HL-60/S4 treated with retinoic acid at 250 ng/mL for 4 days and 3 days (cell line): ENCODE measurements around the gene RERE.
"Not testable (repeated sequence)": the region's sequence is repeated elsewhere in the genome, so short reads cannot be mapped to it uniquely, and the experiment has no call there.

Source experiments
- in situ Hi-C: fragments of 300-500 bp; cut with MboI; formaldehyde crosslinking; loops from 2 replicates; pipeline ENCODE4 v1.7.0; 2022; ENCODE audit warnings: low sequenced_read_pairs

RERE gene

DNA sequence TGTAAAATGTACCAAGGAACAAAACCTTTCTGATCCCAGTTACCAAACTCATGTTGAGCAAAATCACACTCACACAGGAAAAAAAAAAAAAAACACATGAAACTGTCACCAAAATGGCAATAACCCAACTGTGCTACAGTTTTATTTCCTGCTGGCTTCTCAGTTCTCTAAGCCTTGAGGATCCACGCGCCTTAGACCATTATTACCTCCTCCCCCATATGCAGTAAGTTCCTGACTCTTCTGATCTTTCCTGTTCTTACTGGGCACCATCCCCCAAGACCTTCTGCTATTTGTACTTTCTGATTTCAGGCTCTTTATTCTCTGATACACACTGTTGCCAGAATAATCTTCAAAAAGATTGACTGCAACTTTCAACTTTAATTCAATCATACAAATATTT, 419.9 kb downstream of the RERE start:
- in situ Hi-C loops, result no loop called here

DNA sequence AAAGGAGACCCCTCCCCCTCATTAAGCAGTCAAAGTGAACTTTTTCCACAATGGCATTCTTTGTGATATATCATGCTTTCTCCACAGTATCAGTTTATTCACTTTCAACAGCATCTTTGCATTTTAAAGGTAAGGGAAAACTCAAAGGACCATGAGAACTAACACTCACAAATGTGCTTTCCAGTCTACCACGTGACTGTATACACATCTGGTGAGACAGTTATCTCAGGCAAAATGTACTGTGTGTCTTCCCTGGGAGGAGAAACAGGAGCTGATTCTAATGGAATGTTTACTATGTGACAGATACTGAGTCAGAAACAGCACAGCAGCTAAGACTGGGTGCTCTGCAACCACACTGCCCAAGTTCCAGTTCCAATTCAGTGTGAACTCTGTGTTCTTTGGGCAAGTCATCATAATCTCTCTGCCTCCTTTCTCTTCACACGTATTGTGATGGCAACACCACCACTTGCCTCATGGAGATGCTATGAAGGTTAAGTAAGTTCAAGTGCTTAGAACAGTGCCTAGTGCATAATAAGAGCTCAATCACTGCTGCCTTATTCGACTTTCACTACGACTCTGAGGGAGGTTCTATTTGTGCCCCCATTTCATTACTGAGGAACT, 420.5 kb downstream of the RERE start:
- in situ Hi-C loops, result no loop called here

DNA sequence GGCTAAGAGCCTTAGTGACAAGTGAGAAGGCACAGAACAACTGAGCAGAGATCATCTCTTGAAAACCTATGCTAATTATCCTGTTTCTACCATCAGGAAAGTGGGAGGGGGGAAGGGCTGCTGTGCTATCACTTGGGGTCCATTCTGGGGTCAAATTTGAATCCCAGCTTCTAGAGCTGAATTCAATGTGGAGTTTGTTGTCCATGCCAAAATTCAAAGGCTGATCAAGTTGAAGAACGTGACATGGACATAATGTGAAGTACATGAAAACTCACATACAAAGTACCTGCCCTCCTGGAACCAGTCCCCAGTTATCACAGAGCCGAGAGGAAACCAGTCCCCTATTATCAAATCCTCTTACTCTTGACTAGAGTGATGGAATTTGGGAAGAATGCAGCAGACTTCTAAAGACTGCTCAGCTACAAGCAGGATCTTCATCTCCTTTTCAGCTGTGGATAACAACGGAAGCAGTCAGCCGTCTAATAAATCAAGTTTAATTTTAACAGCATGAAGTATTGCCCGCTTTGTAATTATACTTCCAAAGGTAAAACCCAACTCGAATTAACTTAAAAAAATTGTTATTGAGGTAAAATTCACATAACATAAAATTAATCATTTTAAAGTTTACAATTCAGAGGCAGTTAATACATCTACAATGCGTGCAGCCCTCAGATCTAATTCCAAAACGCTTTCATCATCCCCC, 421.2 kb downstream of the RERE start:
- in situ Hi-C loops, result no loop called here

DNA sequence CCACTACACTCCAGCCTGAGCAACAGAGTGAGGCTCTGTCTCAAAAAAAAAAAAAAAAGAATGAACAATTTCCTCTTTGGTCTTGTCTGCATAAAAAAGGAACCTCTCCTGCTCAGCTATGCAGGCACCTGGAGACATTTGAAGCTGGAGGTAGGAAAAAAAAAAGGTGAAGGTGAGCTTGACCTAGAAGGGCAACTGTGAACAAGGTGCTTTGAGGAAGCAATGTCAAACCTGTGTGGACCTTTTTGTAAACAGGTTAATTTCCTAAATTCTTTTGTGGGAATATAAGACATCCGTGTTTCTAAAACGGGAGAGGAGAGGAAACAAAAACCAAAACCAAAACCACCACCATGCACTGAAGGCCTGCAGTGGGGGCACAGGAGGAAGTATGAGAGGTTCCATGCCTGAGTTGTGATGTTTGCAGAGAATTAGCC, 422.0 kb downstream of the RERE start:
- in situ Hi-C loops, result no loop called here

DNA sequence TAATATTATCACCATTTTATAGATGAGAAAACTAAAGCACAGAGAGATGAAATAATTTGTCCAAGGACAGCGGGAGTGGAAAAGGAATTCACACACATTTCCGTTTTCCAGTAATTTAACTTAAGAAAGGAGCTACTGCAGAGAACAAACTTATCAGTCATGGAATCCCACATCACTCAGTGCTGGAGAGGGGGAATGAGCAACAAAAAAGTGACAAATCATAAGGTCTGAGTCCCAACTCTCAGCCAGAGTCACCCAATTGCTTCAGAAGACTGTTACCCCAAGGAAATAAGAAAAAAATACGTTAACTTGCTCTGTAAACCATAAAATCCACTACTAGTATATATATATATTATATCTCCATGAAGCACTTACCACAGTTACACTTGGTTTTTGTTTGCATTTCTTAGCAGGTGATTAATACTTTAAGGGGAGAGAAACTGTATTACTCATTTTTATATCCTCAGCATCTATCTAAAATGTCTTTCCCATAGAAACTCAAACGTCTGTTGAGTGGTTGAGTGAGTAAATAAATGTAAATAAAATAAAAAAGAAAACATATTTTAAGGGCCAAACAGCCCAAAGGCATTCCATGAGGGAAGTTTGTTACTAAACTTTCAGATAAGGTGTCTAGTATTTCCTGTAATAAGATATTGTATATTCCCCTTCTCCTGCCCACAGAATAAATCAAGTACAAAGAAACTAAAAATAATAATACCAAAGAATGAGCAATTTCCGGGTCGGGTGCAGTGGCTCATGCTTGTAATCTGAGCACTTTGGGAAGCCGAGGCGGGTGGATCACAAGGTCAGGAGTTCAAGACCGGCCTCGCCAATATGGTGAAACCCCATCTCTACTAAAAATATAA, 422.8 kb downstream of the RERE start:
- in situ Hi-C loops, result no loop called here

DNA sequence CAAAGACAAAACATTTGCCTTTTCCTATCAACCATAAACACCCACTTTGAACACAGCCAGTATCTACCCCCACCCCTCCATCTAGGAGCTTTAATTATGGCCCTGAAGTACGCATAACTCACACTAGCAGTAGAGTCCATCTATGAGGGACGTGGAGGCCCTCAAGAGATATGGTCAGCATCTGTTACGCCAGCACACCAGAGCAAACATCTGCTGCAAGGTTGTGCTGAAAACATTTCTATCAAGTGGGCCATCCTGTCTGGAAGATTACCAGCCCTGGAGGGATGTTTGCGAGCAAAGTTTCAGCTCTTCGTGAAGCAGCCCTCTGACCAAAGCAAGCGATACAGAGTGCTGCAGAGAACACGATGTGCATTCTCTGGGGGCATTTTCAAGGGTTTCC, 424.9 kb downstream of the RERE start:
- in situ Hi-C loops, result no loop called here

DNA sequence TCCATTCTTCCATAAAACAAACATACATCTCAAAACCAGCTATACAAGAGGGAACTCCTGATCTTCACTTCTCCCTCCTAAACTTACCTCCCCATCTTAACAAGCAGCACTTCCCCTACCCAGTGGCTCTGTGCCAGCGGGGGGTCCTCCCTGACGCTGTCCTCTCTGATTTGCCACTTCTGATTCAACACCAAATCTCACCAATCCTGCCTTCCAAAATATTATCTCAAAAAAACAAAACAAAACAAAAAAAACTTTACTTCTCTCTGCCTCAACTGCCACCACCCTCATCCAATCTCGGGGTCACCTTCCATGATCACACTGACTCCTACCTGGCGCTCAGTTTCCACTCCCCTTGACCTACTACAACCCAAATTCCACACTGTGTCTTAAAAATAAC, 426.7 kb downstream of the RERE start:
- in situ Hi-C loops, result no loop called here

DNA sequence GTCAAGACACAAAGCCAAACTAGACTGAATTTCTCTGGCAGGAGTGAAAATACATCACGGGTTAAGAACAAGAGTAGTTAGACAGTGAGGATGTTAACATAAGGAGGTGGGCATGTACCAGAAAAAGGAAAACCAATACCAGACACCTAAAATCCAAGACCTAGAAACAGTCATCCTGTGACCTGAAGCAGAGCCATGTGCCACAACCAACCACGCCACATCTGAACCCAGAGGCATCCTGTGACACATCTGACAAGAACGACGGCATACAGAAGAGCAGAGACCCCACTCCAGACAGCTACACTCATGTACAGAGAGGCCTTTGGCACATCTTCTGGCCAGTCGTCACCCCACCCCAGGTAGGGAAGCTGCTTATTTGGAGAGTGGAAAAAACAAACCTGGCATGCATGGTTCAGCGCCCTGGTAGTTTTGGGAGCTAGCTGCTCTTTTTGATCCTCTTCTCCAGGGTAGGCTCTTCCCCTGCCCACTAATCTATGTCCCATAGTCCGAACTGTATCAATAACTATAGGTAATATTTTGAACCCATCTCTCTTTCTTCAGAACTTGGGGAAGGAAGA, 427.4 kb downstream of the RERE start:
- in situ Hi-C loops, result no loop called here

DNA sequence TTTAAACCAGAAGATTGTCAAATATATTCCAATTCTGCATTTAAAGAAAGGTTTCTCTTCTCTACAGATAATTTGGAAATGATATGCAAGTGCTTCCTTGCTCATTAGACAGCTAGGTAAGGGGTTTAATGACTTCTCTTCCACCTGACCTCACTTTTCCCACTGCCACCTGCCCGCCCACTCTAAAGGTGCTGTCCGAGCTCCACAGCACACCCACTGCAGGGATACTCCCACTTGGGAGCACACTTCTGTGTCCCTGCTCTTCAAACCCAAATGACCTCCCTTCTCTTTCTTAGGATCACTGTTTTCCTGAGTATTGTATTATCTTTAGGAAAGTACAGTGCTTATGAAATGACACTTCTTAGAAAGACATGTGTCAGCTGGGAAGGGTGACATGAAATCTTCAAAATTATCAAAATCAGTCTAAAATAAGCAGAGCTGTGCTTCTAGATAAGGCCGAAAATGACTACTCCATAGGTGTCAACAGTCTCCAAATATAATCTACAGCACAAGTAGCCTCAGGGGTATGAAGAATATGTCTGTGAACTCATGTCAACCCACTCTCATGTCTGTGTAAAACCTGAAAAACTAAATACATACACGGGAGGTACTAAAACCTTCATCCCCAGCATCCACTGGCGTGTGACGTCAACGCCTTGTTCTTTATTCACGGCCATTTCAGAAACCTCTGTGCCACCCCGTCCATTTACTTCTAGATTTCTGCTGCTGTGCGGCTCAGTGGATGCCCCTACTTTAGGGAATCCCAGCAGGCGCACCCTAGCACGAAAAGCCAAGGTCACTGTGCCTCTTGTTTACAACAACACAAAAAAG, 428.5 kb downstream of the RERE start:
- in situ Hi-C loops, result no loop called here

DNA sequence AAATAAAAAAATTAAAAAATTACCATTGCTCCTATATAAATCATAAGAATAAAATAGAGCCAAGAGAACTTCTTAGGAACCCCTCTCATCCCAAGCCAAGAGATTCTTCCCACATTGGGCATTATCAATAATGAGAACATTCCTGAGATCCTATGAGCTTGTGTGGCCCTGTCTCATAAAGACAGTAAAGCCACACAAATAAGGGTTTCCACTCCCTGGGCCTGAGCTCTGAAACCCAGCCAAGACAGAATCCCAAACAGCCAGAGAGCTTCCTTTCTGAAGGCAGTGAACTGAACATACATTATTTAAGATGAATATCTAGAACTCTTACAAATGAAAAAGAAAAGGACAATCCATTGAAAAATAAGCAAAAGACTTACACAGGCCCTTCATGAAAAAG, 431.2 kb downstream of the RERE start:
- in situ Hi-C loops, result no loop called here

DNA sequence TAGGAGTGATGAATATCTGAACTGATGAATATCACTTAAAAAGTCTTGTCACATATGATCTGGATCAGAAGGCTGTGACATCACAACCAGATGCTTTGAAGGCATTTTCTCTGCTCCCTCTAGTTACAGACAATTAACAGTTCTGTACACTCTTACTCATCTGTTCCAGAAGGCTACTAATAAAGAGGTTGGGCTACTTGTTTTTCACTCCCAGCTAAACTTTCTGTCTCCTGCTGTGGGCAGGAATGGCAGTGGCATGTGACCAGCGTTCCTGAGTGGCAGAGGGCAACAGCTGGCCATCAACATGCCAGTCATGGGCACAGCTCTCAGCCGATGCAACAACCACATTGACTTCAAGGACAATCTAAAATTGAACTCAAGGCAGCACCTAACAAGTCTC, 432.9 kb downstream of the RERE start:
- in situ Hi-C loops, result no loop called here

DNA sequence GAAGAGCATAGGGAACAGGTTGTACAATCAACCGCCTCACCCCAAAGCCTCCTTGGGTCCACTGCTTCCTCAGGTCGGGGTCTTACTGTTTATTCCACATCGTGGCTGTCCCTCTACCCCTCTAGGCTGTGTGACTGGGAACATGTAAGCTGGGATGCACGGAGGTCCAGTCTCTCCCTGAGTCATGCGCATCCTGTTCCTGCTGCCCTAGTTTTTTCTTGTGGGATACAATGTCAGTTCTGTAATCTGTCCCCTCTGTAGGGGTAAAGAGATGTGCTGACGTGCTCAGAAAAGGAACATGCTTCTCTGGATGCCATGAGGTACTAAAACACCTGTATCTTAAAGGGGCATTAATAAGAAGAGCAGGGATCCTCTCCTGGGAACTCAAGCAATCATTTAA, 433.4 kb downstream of the RERE start:
- in situ Hi-C loops, result no loop called here

DNA sequence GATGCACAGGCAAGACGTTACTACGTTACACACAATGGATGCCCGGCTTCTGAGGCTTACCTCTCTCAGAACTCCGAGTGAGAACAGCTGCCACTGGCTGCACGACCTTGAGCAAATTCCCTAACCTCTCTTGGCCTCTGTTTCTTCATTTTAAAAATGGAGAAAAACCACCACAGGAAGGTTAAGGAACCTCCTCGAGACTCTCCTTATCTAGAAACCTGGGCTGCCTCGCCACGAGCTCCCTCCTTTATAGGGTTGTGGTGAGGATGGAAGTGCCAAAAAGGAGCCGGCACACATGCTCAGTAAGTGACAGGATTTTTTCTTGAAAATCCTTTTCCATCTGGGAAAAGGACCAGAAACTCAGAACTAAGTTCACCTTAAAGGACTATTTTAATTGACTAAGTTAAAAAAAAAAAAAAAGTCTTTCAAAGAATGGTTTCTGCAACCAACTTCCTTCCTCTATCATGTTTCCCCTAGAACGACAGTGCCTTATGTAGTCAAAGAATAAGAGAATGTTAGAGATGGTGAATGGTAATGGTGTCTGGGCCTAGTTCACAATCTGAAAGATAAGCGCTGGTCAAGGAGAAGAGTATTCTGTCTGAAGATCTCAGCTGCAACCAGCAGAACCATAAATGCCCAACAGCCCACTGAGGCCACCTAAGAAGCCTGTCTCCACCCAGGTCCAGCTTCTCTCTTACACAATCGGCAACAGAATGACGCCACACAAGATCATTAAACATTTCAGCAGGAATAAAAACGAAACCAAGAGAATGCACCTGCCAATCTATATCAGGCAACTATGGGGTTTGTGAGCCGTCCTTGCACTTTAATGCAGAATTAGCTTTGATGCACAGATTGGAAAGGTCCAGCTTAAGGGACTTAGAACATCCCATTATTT, 434.6 kb downstream of the RERE start:
- in situ Hi-C loops, result no loop called here

DNA sequence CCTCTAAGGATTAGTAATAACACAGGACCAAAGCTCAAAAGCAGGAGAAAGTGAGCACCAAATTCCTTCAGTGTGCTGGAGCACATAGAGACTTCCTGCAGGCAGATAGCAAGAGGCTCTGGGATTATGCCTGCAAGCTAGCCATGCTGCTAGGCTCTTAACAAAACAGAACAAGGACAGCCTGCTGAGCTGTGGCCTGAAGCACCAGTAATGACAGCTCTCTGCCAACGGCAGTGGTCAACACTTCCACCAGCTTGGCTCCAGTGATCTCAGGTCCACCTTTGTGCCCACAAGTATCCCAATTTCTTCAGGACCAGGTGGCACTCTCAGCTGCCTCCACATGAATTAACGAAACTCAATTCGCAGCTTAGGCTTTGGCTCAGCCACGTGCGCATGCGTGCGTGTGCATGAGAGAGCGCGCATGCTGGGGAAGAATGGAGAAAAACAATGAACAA, 435.4 kb downstream of the RERE start:
- in situ Hi-C loops, result no loop called here

DNA sequence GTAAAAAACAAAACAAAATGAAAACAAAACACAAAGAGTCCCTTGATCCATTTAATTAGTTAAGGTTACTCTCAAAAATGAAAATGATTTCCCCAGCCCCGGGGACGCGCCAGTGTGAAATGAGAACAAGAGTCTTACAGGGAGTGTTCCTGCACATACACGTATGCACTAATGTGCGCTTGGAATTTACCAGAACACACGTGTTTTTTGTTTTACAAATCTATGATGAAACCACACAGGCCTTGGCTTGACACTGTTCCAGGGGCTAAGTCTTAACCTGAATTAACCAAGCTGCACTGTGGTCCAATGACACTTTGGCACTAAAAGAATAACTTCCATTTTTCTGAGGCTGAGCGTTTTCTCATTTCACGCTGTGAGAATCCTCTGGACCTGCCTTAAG, 435.8 kb downstream of the RERE start:
- in situ Hi-C loops, result no loop called here

DNA sequence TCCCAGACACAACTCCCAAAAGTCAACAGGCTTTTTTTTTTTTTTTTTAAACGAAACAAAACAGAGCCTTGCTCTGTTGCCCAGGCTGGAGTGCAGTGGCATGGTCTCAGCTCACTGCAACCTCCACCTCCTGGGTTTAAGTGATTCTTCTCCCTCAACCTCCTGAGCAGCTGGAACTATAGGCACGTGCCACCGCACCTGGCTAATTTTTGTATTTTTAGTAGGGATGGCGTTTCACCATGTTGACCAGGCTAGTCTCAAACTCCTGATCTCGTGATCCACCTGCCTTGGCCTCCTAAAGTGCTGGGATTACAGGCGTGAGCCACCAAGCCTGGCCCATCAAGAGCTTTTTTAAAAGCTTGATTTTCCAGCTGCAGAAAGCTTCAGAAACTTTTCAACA, 437.1 kb downstream of the RERE start:
- in situ Hi-C loops, result not testable (repeated sequence)

DNA sequence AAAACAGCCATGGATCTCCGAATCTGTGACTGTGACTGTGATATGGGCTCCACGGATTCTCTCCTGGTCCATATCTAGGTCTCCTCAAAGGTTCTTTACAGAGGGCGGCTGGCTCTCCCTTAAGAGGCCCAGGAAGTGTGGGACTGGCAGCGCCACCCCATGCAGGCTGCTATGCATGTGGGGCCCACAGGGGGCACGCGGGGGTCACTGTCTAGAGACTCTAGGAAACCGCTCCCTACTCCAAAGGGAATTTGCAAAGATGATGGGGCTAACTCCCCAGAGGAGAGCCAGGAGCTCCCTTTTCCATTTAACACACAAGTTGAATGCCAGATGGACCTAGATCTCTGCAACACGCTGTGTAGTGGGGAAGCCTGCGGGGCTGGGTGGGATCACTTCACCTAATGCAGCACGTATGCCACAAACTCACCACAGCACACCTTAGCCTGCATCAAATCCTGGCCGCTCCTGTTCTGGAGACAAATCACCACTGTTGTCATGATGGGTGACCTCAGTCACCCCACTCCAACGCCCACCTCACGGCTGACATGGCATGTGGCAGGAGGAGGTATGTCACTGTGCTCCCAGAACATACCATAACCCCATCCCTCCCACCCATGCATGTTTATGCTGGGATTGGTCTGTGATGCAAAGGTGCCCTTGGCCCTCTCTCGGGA, 437.8 kb downstream of the RERE start:
- in situ Hi-C loops, result no loop called here

DNA sequence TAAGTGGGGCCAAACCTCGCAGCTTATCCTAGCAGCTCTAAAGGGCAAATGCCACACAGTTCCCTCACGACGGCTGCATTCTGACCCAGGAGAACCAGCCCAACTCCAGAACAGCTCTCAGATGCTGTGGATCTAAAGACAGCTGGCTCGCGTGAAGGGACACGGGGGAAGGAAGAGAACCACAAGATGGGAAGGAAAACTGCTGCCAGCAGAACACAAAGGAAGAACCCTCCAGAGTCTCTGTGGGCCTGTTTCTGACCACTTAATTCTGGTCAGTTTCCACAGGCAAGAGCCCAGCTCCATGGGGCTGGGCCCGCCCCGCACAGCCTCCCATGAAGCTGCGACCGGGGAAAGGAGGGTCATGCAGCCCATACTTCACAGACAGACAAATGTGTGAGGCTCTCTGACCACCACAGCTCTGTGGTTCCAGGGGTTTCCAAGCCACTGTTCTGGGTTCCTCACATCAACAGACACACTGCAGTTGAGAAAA, 438.4 kb downstream of the RERE start:
- in situ Hi-C loops, result no loop called here

DNA sequence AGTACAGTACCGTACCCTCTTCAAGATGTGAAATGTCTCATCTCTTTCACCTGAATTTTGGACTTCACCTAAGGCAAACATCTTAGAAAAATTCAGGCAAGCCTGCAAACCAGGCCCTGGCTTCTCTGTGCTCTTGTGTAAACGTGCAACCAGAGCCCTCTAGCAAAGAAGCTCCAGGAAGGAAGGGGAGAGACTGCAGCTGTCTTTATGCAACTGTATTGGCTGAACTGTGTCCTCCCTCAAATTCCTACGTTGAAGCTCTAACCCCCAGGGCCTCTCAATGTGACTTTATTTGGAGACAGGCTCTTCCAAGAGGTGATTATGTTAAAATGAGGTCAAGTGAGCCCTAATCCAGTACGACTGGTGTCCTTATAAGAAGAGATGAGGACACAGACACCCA, 439.3 kb downstream of the RERE start:
- in situ Hi-C loops, result no loop called here
